PFSK-1 (cell line): ENCODE results near the gene SLC2A4.

Experiments used
- FOXP2 ChIP-seq: optimal IDR thresholded peaks from 2 replicates; pipeline ENCODE3; 2011; ENCODE audit warnings: borderline replicate concordance, control low read depth, inconsistent platforms; ENCODE audit not compliant: insufficient read depth; ENCODE audit errors: extremely low read length, extremely low read depth
- POLR2AphosphoS5 ChIP-seq: IDR thresholded peaks from 2 replicates; pipeline ENCODE4 v1.6.1; 2012; ENCODE audit warnings: low read depth, mild to moderate bottlenecking, control low read depth, low read length, moderate library complexity
- REST ChIP-seq, 2 experiments: IDR thresholded peaks; 2 replicates each; pipeline versions ENCODE4 v1.6.1 to v1.8.0; 2011 to 2012; ENCODE audit warnings: low read depth in 2 of 2, low read length in 2 of 2, control low read depth in 1 of 2, inconsistent platforms in 1 of 2, mild to moderate bottlenecking in 1 of 2, moderate library complexity in 1 of 2; ENCODE audit not compliant: insufficient read depth in 1 of 2
- SIN3A ChIP-seq: IDR thresholded peaks from 2 replicates; pipeline ENCODE4 v1.6.1; 2012; ENCODE audit warnings: mild to moderate bottlenecking, low read length, moderate library complexity, borderline replicate concordance; ENCODE audit not compliant: insufficient read depth
- TAF1 ChIP-seq: IDR thresholded peaks from 2 replicates; pipeline ENCODE4 v1.6.1; 2012; ENCODE audit warnings: low read length, control low read depth, borderline replicate concordance; ENCODE audit not compliant: insufficient read depth

Gene SLC2A4

GRCh38 chr17:7336240-7337175, 55.0 kb downstream of the SLC2A4 start, which contains the start of gene ACAP1:
ACAP1 (plus strand) TSS chr17:7336529; CDS start chr17:7336735, 206 bp downstream.
- TF ChIP-seq POLR2AphosphoS5, result no peak
- no peak for TF ChIP-seq TAF1
- no peak for TF ChIP-seq SIN3A
- no peak for TF ChIP-seq FOXP2
- no peak for TF ChIP-seq REST (IDR thresholded peaks at IDR 0.05; ENCODE audit: insufficient read depth in 1 of 2, low read depth in 2 of 2, low read length in 2 of 2)
